A549 (cell line): ENCODE measurements around the gene NFX1.

ENCODE experiments used
- CTCF ChIP-seq: fragments of >200 bp; sonication (Bioruptor Twin); formaldehyde crosslinking; IDR thresholded peaks from 3 replicates; pipeline ENCODE4 v1.5.1; 2016
- JUN ChIP-seq, 2 experiments: fragments of >200 bp; sonication (Bioruptor Twin); formaldehyde crosslinking; IDR thresholded peaks; 2 replicates in 1 of 2; 3 replicates in 1 of 2; pipeline ENCODE4 v1.6.1; 2016 to 2017

- TF ChIP-seq JUN (IDR thresholded peaks at IDR 0.05) (no peak), CTCF (no peak)
Observed at GRCh38 chr9:33364127-33364526, 73.8 kb downstream of the NFX1 start.
